ENCODE results near the gene OLR1. TPM values are rescaled to one million over a fixed set of nuclear protein-coding genes. Genes with fewer than 3 reads are reported as not detected.
"Not testable (repeated sequence)": the region's sequence is repeated elsewhere in the genome, so short reads cannot be mapped to it uniquely, and the experiment has no call there.

Gene OLR1
- total and polyA plus RNA-seq, 4 donors = 6.3 to 27.2 (median 21.4) TPM

- H3K9me3 ChIP-seq (ENCODE audit: control insufficient read depth, insufficient read depth, low read length) = no peaks in the 10 kb centered on the region
- no peaks in the 10 kb centered on the region for H3K36me3 ChIP-seq (ENCODE audit: control insufficient read depth, insufficient read depth, low read length)
- WGBS (ENCODE audit: insufficient coverage) = under 1% methylated on average over 35 of the region's 35 CpGs
- H3K4me3 ChIP-seq (ENCODE audit: low read depth, low read length) = peak within 1 kb of the TSS; percentile 92
- peak in 3 of 6 donors; percentile 67 to 94 (median 94) for DNase-seq (ENCODE audit: low read depth in 4 of 6, low spot score in 6 of 6)
- peak within 1 kb of the TSS; percentile 97 for H3K27ac ChIP-seq (ENCODE audit: low read depth, low read length)
- H3K27me3 ChIP-seq (ENCODE audit: control insufficient read depth, insufficient read depth, low read length) = no peaks in the 10 kb centered on the region
- H3K4me1 ChIP-seq (ENCODE audit: control insufficient read depth, insufficient read depth, low read length) = peaks cover 12% of the 10 kb centered on the region
These were observed 40.8 kb upstream of the OLR1 start, which contains the start of gene GABARAPL1 for GRCh38 chr12:10212739-10213131. TSS of gene GABARAPL1 (plus strand) at chr12:10212877. CDS start at chr12:10213130, 253 bp downstream.

- no peaks in the 10 kb centered on the region for H3K27me3 ChIP-seq (ENCODE audit: control insufficient read depth, insufficient read depth, low read length)
- DNase-seq (ENCODE audit: low read depth in 4 of 6, low spot score in 6 of 6) = peak; percentile 71 to 95 (median 76)
- H3K27ac ChIP-seq (ENCODE audit: low read depth, low read length) = peak overlapping the region; percentile 97
- peak overlapping the region; percentile 92 for H3K4me3 ChIP-seq (ENCODE audit: low read depth, low read length)
- peaks cover 12% of the 10 kb centered on the region for H3K4me1 ChIP-seq (ENCODE audit: control insufficient read depth, insufficient read depth, low read length)
- no peaks in the 10 kb centered on the region for H3K36me3 ChIP-seq (ENCODE audit: control insufficient read depth, insufficient read depth, low read length)
- H3K9me3 ChIP-seq (ENCODE audit: control insufficient read depth, insufficient read depth, low read length) = no peaks in the 10 kb centered on the region
- WGBS (ENCODE audit: insufficient coverage) = 14% methylated on average over 25 of the region's 40 CpGs
These were observed 40.2 kb upstream of the OLR1 start for GRCh38 chr12:10211940-10212738.

DNA sequence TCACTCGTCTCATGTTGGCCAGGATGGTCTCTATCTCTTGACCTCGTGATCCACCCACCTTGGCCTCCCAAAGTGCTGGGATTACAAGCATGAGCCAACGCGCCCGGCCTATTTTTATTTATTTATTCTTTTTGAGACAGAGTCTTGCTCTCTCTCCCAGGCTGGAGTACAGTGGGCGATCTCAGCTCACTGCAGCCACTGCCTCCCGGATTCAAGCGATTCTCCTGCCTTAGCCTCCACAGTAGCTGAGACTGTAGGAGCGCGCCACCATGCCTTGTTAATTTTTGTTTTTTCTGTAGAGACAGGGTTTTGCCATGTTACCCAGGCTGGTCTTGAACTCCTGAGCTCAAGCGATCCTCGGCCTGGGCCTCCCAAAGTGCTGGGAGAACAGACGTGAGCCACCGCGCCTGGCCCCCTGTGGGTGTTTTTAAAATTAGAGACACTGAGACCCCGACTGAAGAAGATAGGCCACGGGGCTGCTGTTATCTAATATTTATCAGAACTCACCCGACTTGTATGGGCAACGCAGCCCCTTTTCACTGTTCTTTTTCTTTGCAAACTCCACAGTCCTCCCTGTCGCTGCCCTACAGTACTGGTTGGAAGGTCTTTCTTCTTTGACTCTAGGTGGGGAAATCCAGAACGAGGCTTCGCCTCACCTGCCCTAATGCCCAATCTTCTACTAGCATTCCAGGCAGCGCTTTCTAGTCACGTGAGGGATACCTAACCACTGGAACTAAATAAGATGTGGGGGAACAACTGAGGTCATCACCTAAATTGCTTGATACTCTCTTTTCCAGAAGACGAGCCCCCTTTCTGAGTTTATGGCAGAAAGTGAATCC lies 39.4 kb upstream of the OLR1 start:
- WGBS (ENCODE audit: insufficient coverage) = 93% methylated on average over 3 of the region's 25 CpGs
- H3K36me3 ChIP-seq (ENCODE audit: control insufficient read depth, insufficient read depth, low read length) = no peaks in the 10 kb centered on the region
- H3K27ac ChIP-seq (ENCODE audit: low read depth, low read length) = no peak overlapping the region
- no peaks in the 10 kb centered on the region for H3K27me3 ChIP-seq (ENCODE audit: control insufficient read depth, insufficient read depth, low read length)
- DNase-seq (ENCODE audit: low read depth in 4 of 6, low spot score in 6 of 6) = no peak
- no peak overlapping the region for H3K4me3 ChIP-seq (ENCODE audit: low read depth, low read length)
- H3K4me1 ChIP-seq (ENCODE audit: control insufficient read depth, insufficient read depth, low read length) = peaks cover 12% of the 10 kb centered on the region
- no peaks in the 10 kb centered on the region for H3K9me3 ChIP-seq (ENCODE audit: control insufficient read depth, insufficient read depth, low read length)

- Histone ChIP-seq H3K4me1 (ENCODE audit: control insufficient read depth, insufficient read depth, low read length) (peaks cover 12% of the 10 kb centered on the region), H3K27ac (ENCODE audit: low read depth, low read length) (no peak overlapping the region), H3K27me3 (ENCODE audit: control insufficient read depth, insufficient read depth, low read length) (no peaks in the 10 kb centered on the region), H3K9me3 (ENCODE audit: control insufficient read depth, insufficient read depth, low read length) (no peaks in the 10 kb centered on the region), H3K36me3 (ENCODE audit: control insufficient read depth, insufficient read depth, low read length) (no peaks in the 10 kb centered on the region), H3K4me3 (ENCODE audit: low read depth, low read length) (no peak overlapping the region)
- WGBS (ENCODE audit: insufficient coverage) = 94% methylated on average over 13 of the region's 15 CpGs
- DNase-seq (ENCODE audit: low read depth in 4 of 6, low spot score in 6 of 6) = no peak
These were observed 38.3 kb upstream of the OLR1 start for GRCh38 chr12:10210225-10210624.

DNA sequence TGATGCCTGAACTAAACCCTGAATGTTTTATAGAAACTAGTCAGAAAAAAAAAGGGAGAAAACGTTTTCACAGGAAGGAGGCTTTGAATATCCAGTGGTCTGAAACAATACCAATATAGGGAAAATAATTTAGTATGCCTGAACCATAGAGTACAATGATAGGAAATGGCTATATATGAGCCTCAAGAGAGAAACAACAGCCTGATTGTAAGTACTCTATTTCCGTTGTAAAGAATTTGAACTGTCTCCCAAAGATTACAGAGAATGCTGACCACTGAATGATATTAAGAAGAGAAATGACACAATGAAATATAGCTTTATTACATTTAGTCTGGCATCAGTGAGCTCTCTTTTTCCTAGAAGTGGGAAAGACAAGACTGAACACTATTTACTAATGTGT lies 35.2 kb upstream of the OLR1 start:
- H3K4me1 ChIP-seq (ENCODE audit: control insufficient read depth, insufficient read depth, low read length) = peaks cover 4% of the 10 kb centered on the region
- no peak overlapping the region for H3K4me3 ChIP-seq (ENCODE audit: low read depth, low read length)
- no peaks in the 10 kb centered on the region for H3K36me3 ChIP-seq (ENCODE audit: control insufficient read depth, insufficient read depth, low read length)
- no CpG with 5 or more reads among the region's 2 CpGs for WGBS (ENCODE audit: insufficient coverage)
- no peaks in the 10 kb centered on the region for H3K27me3 ChIP-seq (ENCODE audit: control insufficient read depth, insufficient read depth, low read length)
- no peaks in the 10 kb centered on the region for H3K9me3 ChIP-seq (ENCODE audit: control insufficient read depth, insufficient read depth, low read length)
- no peak for DNase-seq (ENCODE audit: low read depth in 4 of 6, low spot score in 6 of 6)
- no peak overlapping the region for H3K27ac ChIP-seq (ENCODE audit: low read depth, low read length)

DNA sequence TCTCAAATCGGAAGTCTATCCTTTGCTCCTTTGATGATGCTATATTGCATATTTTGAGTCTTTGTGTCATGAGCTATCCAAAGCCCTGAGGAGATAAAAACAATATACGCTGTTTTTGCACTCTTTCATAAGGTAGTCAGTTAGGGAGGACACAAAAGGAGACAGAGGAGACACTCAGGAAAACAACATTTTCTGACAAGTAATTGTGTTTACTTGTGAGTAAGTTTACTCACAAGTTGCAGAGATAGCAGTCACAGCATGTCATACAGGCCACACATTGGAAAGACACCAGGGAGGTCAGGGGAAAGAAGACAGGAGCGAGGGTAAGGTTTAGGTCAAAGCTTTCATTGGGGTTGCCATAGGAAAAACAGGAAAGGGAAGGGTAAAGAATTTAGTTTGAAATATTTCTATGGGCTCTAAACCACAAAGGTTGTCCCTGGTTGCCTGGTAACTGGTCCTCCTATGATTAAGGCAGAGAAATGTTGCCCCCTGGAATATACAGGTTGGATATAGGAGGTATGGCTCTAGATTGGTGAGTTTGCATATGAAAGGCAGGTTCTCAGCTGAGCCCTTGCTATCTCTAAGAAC lies 33.4 kb upstream of the OLR1 start:
- WGBS (ENCODE audit: insufficient coverage) = 94% methylated on average over 2 of the region's 3 CpGs

GRCh38 chr12:10204495-10204894 lies 32.6 kb upstream of the OLR1 start:
- not testable (repeated sequence) for DNase-seq (ENCODE audit: low read depth in 4 of 6, low spot score in 6 of 6); H3K27ac ChIP-seq (ENCODE audit: low read depth, low read length); H3K9me3 ChIP-seq (ENCODE audit: control insufficient read depth, insufficient read depth, low read length); H3K4me1 ChIP-seq (ENCODE audit: control insufficient read depth, insufficient read depth, low read length); H3K4me3 ChIP-seq (ENCODE audit: low read depth, low read length); H3K36me3 ChIP-seq (ENCODE audit: control insufficient read depth, insufficient read depth, low read length); H3K27me3 ChIP-seq (ENCODE audit: control insufficient read depth, insufficient read depth, low read length)
- 60% methylated on average over 1 of the region's 2 CpGs for WGBS (ENCODE audit: insufficient coverage)

More for the DNA sequence above, 33.4 kb upstream of the OLR1 start:
- Histone ChIP-seq H3K4me3 (ENCODE audit: low read depth, low read length) (no peak overlapping the region), H3K36me3 (ENCODE audit: control insufficient read depth, insufficient read depth, low read length) (no peaks in the 10 kb centered on the region), H3K27ac (ENCODE audit: low read depth, low read length) (no peak overlapping the region), H3K27me3 (ENCODE audit: control insufficient read depth, insufficient read depth, low read length) (no peaks in the 10 kb centered on the region), H3K9me3 (ENCODE audit: control insufficient read depth, insufficient read depth, low read length) (no peaks in the 10 kb centered on the region), H3K4me1 (ENCODE audit: control insufficient read depth, insufficient read depth, low read length) (no peaks in the 10 kb centered on the region)
- no peak for DNase-seq (ENCODE audit: low read depth in 4 of 6, low spot score in 6 of 6)

- WGBS (ENCODE audit: insufficient coverage) = 100% methylated on average over 2 of the region's 5 CpGs
- Histone ChIP-seq H3K36me3 (ENCODE audit: control insufficient read depth, insufficient read depth, low read length) (no peaks in the 10 kb centered on the region), H3K4me3 (ENCODE audit: low read depth, low read length) (no peak overlapping the region), H3K9me3 (ENCODE audit: control insufficient read depth, insufficient read depth, low read length) (no peaks in the 10 kb centered on the region), H3K27me3 (ENCODE audit: control insufficient read depth, insufficient read depth, low read length) (no peaks in the 10 kb centered on the region), H3K27ac (ENCODE audit: low read depth, low read length) (no peak overlapping the region), H3K4me1 (ENCODE audit: control insufficient read depth, insufficient read depth, low read length) (no peaks in the 10 kb centered on the region)
- DNase-seq (ENCODE audit: low read depth in 4 of 6, low spot score in 6 of 6) = no peak
These were observed 25.9 kb upstream of the OLR1 start for GRCh38 chr12:10197879-10198278.

DNA sequence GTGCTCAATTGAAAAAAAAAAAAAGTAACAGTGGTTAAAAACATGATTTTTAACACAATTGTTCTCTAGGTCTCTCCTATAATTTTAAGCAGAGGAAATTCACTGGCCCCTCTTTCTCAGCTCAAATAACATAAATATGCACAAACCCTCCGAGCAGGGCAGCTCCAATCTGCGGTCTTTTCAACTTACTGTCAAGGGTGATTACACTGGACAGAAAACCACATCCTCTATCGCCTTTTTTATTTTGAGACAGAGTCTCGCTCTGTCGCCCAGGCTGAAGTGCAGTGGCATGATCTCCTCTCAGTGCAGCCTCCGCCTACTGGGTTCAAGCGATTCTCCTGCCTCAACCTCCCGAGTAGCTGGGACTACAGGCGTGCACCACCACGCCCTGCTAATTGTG lies 24.3 kb upstream of the OLR1 start:
- H3K4me3 ChIP-seq (ENCODE audit: low read depth, low read length) = no peak overlapping the region
- H3K4me1 ChIP-seq (ENCODE audit: control insufficient read depth, insufficient read depth, low read length) = no peaks in the 10 kb centered on the region
- H3K27ac ChIP-seq (ENCODE audit: low read depth, low read length) = no peak overlapping the region
- DNase-seq (ENCODE audit: low read depth in 4 of 6, low spot score in 6 of 6) = no peak
- H3K36me3 ChIP-seq (ENCODE audit: control insufficient read depth, insufficient read depth, low read length) = no peaks in the 10 kb centered on the region
- no peaks in the 10 kb centered on the region for H3K27me3 ChIP-seq (ENCODE audit: control insufficient read depth, insufficient read depth, low read length)
- H3K9me3 ChIP-seq (ENCODE audit: control insufficient read depth, insufficient read depth, low read length) = no peaks in the 10 kb centered on the region
- whole genome bisulfite sequencing (ENCODE audit: insufficient coverage) = 78% methylated on average over 8 of the region's 10 CpGs

Measured in spinal cord (tissue), 10 donors.